K562 (cell line): Measurements from ENCODE around the gene ZNF586. TPM values are rescaled to one million over a fixed set of nuclear protein-coding genes. Genes with fewer than 3 reads are reported as not detected.

Experiments used
- BDP1 ChIP-seq: IDR thresholded peaks from 3 replicates; pipeline ENCODE4 v1.6.1; 2011; ENCODE audit not compliant: insufficient read length, insufficient read depth
- BHLHE40 ChIP-seq: IDR thresholded peaks from 2 replicates; pipeline ENCODE4 v1.6.1; 2011; ENCODE audit warnings: low read length, improper control_type of control experiment
- CAMTA2 ChIP-seq: fragments of 250-450 bp; sonication (Bioruptor Pico); conservative IDR thresholded peaks from 2 replicates; pipeline ENCODE4 v1.5.1; 2022
- CC2D1A ChIP-seq: fragments of 450-650 bp; IDR thresholded peaks from 2 replicates; pipeline ENCODE4 v1.6.1; 2017; ENCODE audit warnings: mild to moderate bottlenecking
- CHD1 ChIP-seq: fragments of 200-600 bp; sonication (generic); IDR thresholded peaks from one replicate; pipeline ENCODE4 v1.6.1; 2012; ENCODE audit warnings: mild to moderate bottlenecking, moderate library complexity, low read length, inconsistent platforms
- E2F8 ChIP-seq: fragments of 450-650 bp; IDR thresholded peaks from 2 replicates; pipeline ENCODE4 v1.7.1; 2018; ENCODE audit warnings: mild to moderate bottlenecking, low read depth; ENCODE audit not compliant: partially characterized antibody
- FOXJ2 ChIP-seq: fragments of 200-800 bp; sonication (Bioruptor generic); IDR thresholded peaks from 2 replicates; pipeline ENCODE4 v1.6.1; 2016; ENCODE audit warnings: missing genetic modification characterization, missing compliant biosample characterization
- HES1 ChIP-seq: fragments of 450-650 bp; IDR thresholded peaks from 2 replicates; pipeline ENCODE4 v1.6.1; 2016; ENCODE audit warnings: low read depth, mild to moderate bottlenecking, moderate library complexity
- MXI1 ChIP-seq: IDR thresholded peaks from 2 replicates; pipeline ENCODE4 v1.6.1; 2011; ENCODE audit warnings: low read depth, mild to moderate bottlenecking, improper control_type of control experiment, low read length
- MYNN ChIP-seq, 2 experiments: sonication (generic); formaldehyde crosslinking in 1 of 2; IDR thresholded peaks; 2 replicates each; pipeline versions ENCODE4 v1.5.0 to v1.6.1; 2016 to 2020; ENCODE audit warnings: antibody characterized with exemption in 1 of 2, missing genetic modification reagents in 1 of 2
- PATZ1 ChIP-seq: fragments of 250-450 bp; sonication (Bioruptor Pico); IDR thresholded peaks from 2 replicates; pipeline ENCODE4 v1.5.0; 2020; ENCODE audit warnings: mild to moderate bottlenecking, borderline replicate concordance
- RBBP5 ChIP-seq: fragments of 200-600 bp; sonication (generic); IDR thresholded peaks from 2 replicates; pipeline ENCODE4 v1.6.1; 2012; ENCODE audit warnings: borderline replicate concordance, mild to moderate bottlenecking, low read length, control low read depth, inconsistent platforms; ENCODE audit not compliant: insufficient read depth, poor library complexity, severe bottlenecking
- SOX6 ChIP-seq: fragments of 450-650 bp; IDR thresholded peaks from 2 replicates; pipeline ENCODE4 v1.6.1; 2014; ENCODE audit warnings: mild to moderate bottlenecking
- ZEB2 ChIP-seq: fragments of 450-650 bp; IDR thresholded peaks from 2 replicates; pipeline ENCODE4 v1.6.1; 2016
- ZFP36 ChIP-seq: fragments of 150-350 bp; IDR thresholded peaks from 2 replicates; pipeline ENCODE4 v1.6.1; 2018; ENCODE audit warnings: low read length, low read depth; ENCODE audit not compliant: partially characterized antibody
- ZNF143 ChIP-seq: sonication (generic); formaldehyde crosslinking; IDR thresholded peaks from 2 replicates; pipeline ENCODE4 v1.9.0; 2022; ENCODE audit warnings: mild to moderate bottlenecking, missing genetic modification reagents
- ZNF280B ChIP-seq: fragments of 250-450 bp; sonication (Bioruptor Pico); IDR thresholded peaks from 2 replicates; pipeline ENCODE4 v1.5.1; 2021; ENCODE audit warnings: mild to moderate bottlenecking
- ZNF316 ChIP-seq: fragments of 450-650 bp; IDR thresholded peaks from 2 replicates; pipeline ENCODE4 v1.6.1; 2016
- ZNF347 ChIP-seq: fragments of 450-650 bp; formaldehyde crosslinking; IDR thresholded peaks from 2 replicates; pipeline ENCODE4 v1.4.0; 2020; ENCODE audit warnings: low read depth, mild to moderate bottlenecking, moderate library complexity
- ZNF449 ChIP-seq: fragments of 250-450 bp; sonication (Bioruptor Pico); IDR thresholded peaks from 2 replicates; pipeline ENCODE4 v1.8.0; 2022; ENCODE audit warnings: moderate library complexity, mild to moderate bottlenecking, inconsistent platforms
- polyA plus RNA-seq, 8 experiments: library from polyadenylated mRNA; depleted of rRNA in 4 of 8; stranded (reverse) in 5 of 8; unstranded in 3 of 8; fragments of >200 nt; fragmentation: Nextera tagmentation in 2 of 8; fragmentation: Illumina TruSeq in 1 of 8; extraction: Ambion mirVana in 2 of 8; extraction: Trizol in 1 of 8; gene quantifications; 2 replicates each; pipeline versions ENCODE4 v1.2.1 to v1.2.3, GENCODE V29; 2011 to 2014; ENCODE audit warnings: inconsistent platforms in 1 of 8, missing spikeins in 1 of 8
- total RNA-seq, 7 experiments: library from RNA; depleted of rRNA in 6 of 7; stranded (reverse); fragments of >200 nt in 6 of 7; fragmentation: Illumina TruSeq in 2 of 7; extraction: Trizol in 2 of 7; gene quantifications; 2 replicates each; pipeline versions ENCODE4 v1.2.1 to v1.2.3, GENCODE V29; 2011 to 2021; ENCODE audit warnings: low replicate concordance in 1 of 7

Gene ZNF586
- total and polyA plus RNA-seq, 9 of the 15 experiments (the other 6 are each of a cell fraction or from before 2014, with no cell fraction given) = 2.5 to 12.6 (median 8.4) TPM

- TF ChIP-seq ZNF449 = no peak
- no peak for TF ChIP-seq E2F8
- peak; percentile 35 for TF ChIP-seq ZFP36
- TF ChIP-seq CHD1 = no peak
- no peak for TF ChIP-seq CC2D1A
- TF ChIP-seq ZNF347 (CRISPR knock-in tag) = no peak
- no peak for TF ChIP-seq MYNN (IDR thresholded peaks at IDR 0.05)
- no peak for TF ChIP-seq MYNN (CRISPR knock-in tag; IDR thresholded peaks at IDR 0.05)
- TF ChIP-seq BHLHE40 = no peak
- TF ChIP-seq RBBP5 = peak; percentile 77
- TF ChIP-seq ZNF316 = no peak
- no peak for TF ChIP-seq CAMTA2 (CRISPR knock-in tag)
- no peak for TF ChIP-seq HES1
- peak; percentile 32; the same call in 1 of the 2 replicates for TF ChIP-seq FOXJ2 (tag)
- TF ChIP-seq ZNF280B = no peak
- TF ChIP-seq ZEB2 = no peak
- TF ChIP-seq ZNF143 = peak; percentile 88
- no peak for TF ChIP-seq PATZ1 (CRISPR knock-in tag)
- TF ChIP-seq SOX6 = peak; percentile 39; the same call in 1 of the 2 replicates
- peak; percentile 51; the same call in 1 of the 2 replicates for TF ChIP-seq MXI1
- TF ChIP-seq BDP1 = no peak
These were observed 22.6 kb upstream of the ZNF586 start, which contains the start of gene ZNF776 (continued) for GRCh38 chr19:57746580-57747471.
